Iris pigment epithelial cell (primary cell): Measurements from ENCODE around the gene LMO7.

Experiments
- DNase-seq: peaks from one replicate; pipeline ENCODE4 v3.0.0-alpha.2; 2011; ENCODE audit warnings: low read depth

The LMO7 gene

GRCh38 chr13:75635828-75636435, at the start of gene LMO7:
Gene LMO7 (plus strand): TSS chr13:75636330. CDS start chr13:75636658, 328 bp downstream.
- DNase-seq = peak; percentile 69

GRCh38 chr13:75587679-75588078, 48.5 kb upstream of the LMO7 start:
- DNase-seq = no peak

GRCh38 chr13:75596657-75597182, 39.4 kb upstream of the LMO7 start:
- peak; percentile 26 for DNase-seq

- no peak for DNase-seq
Observed at GRCh38 chr13:75600371-75600770, 35.8 kb upstream of the LMO7 start.

- no peak for DNase-seq
Observed at GRCh38 chr13:75603038-75603437, 33.1 kb upstream of the LMO7 start.

- DNase-seq = no peak
Observed at GRCh38 chr13:75607447-75607846, 28.7 kb upstream of the LMO7 start.

GRCh38 chr13:75610466-75610865, 25.7 kb upstream of the LMO7 start:
- DNase-seq = no peak

GRCh38 chr13:75612354-75612753, 23.8 kb upstream of the LMO7 start:
- no peak for DNase-seq

- DNase-seq = no peak
Observed at GRCh38 chr13:75617230-75617629, 18.9 kb upstream of the LMO7 start.

GRCh38 chr13:75618308-75618707, 17.8 kb upstream of the LMO7 start:
- no peak for DNase-seq

GRCh38 chr13:75620020-75620419, 16.1 kb upstream of the LMO7 start:
- no peak for DNase-seq

- DNase-seq = peak; percentile 74
Observed at GRCh38 chr13:75621147-75621546, 15.0 kb upstream of the LMO7 start.

GRCh38 chr13:75628801-75629200, 7.3 kb upstream of the LMO7 start:
- no peak for DNase-seq

- DNase-seq = peak; percentile 85
Observed at GRCh38 chr13:75633285-75633684, 2.8 kb upstream of the LMO7 start.

GRCh38 chr13:75635101-75635827, 866 bp upstream of the LMO7 start:
- DNase-seq = no peak

- DNase-seq = peak; percentile 57
Observed at GRCh38 chr13:75636436-75637180, 478 bp downstream of the LMO7 start.

- DNase-seq = no peak
Observed at GRCh38 chr13:75637181-75637750, 1.1 kb downstream of the LMO7 start.

- no peak for DNase-seq
Observed at GRCh38 chr13:75639454-75639853, 3.3 kb downstream of the LMO7 start.

- DNase-seq = no peak
Observed at GRCh38 chr13:75641026-75641425, 4.9 kb downstream of the LMO7 start.

- DNase-seq = no peak
Observed at GRCh38 chr13:75643182-75643581, 7.1 kb downstream of the LMO7 start.

- no peak for DNase-seq
Observed at GRCh38 chr13:75643693-75644092, 7.6 kb downstream of the LMO7 start.

- DNase-seq = peak; percentile 69
Observed at GRCh38 chr13:75645141-75645540, 9.0 kb downstream of the LMO7 start.
